ENCODE measurements around the gene RAB3IL1.

GRCh38 chr11:61924064-61924455, 6.7 kb upstream of the RAB3IL1 start:
- no peak for TF ChIP-seq CTCF (IDR thresholded peaks at IDR 0.05; ENCODE audit: low read depth, low read length, missing input control)
- no peak for TF ChIP-seq REST (IDR thresholded peaks at IDR 0.05)
- no peak for TF ChIP-seq TAF1 (conservative IDR thresholded peaks at IDR 0.05)
- TF ChIP-seq MAX (IDR thresholded peaks at IDR 0.05) = no peak
